Keratinocyte (primary cell): Measurements from ENCODE around the gene RNF175. TPM values are rescaled to one million over a fixed set of nuclear protein-coding genes. Genes with fewer than 3 reads are reported as not detected.

Experiments used
- DNase-seq: peaks from one replicate; pipeline ENCODE4 v3.0.0-alpha.2; 2011; ENCODE audit warnings: low read depth, missing footprints, low spot score
- FAIRE-seq: peaks from 2 replicates; lab custom pipeline; 2011; peaks lifted over from hg19 to GRCh38; lab: Jason Lieb, UNC
- H2AFZ ChIP-seq: 2 replicates; pipeline ENCODE4 v1.6.0; 2012; ENCODE audit warnings: low read length, control low read depth, inconsistent platforms; ENCODE audit not compliant: control insufficient read depth
- H3K27ac ChIP-seq: 2 replicates; pipeline ENCODE4 v1.5.1; 2011; ENCODE audit warnings: low read length; ENCODE audit not compliant: control insufficient read depth, insufficient read depth
- H3K27me3 ChIP-seq: 3 replicates; pipeline ENCODE4 v1.6.0; 2011; ENCODE audit warnings: low read length; ENCODE audit not compliant: control insufficient read depth, insufficient read depth; ENCODE audit errors: extremely low read depth
- H3K36me3 ChIP-seq, 2 experiments: 2 replicates in 1 of 2; 3 replicates in 1 of 2; pipeline ENCODE4 v1.5.1; 2011; ENCODE audit warnings: low read length in 2 of 2, mild to moderate bottlenecking in 1 of 2; ENCODE audit not compliant: control insufficient read depth in 2 of 2, insufficient read depth in 2 of 2; ENCODE audit errors: extremely low read depth in 1 of 2
- H3K4me1 ChIP-seq: 3 replicates; pipeline ENCODE4 v1.5.1; 2011; ENCODE audit warnings: low read length; ENCODE audit not compliant: control insufficient read depth, insufficient read depth; ENCODE audit errors: extremely low read depth
- H3K4me2 ChIP-seq: 3 replicates; pipeline ENCODE4 v1.6.0; 2011; ENCODE audit warnings: low read depth, low read length; ENCODE audit not compliant: control insufficient read depth, insufficient read depth; ENCODE audit errors: extremely low read depth
- H3K4me3 ChIP-seq, 3 experiments: fragments of 200-600 bp in 1 of 3; sonication (generic) in 1 of 3; 2 replicates in 2 of 3; 3 replicates in 1 of 3; pipeline ENCODE4 v1.5.1; 2011 to 2016; ENCODE audit warnings: low read length in 3 of 3, mild to moderate bottlenecking in 3 of 3, control low read depth in 2 of 3, inconsistent platforms in 1 of 3, low read depth in 1 of 3, mixed read lengths in 1 of 3, mixed run types in 1 of 3, moderate library complexity in 1 of 3; ENCODE audit not compliant: control insufficient read depth in 2 of 3, insufficient read depth in 2 of 3; ENCODE audit errors: extremely low read depth in 1 of 3
- H3K79me2 ChIP-seq: 2 replicates; pipeline ENCODE4 v1.6.0; 2012; ENCODE audit warnings: low read length; ENCODE audit not compliant: control insufficient read depth, insufficient read depth
- H3K9ac ChIP-seq: 3 replicates; pipeline ENCODE4 v1.6.0; 2011; ENCODE audit warnings: low read length; ENCODE audit not compliant: control insufficient read depth, insufficient read depth; ENCODE audit errors: extremely low read depth
- H3K9me1 ChIP-seq: 3 replicates; pipeline ENCODE4 v1.6.0; 2011; ENCODE audit warnings: low read length; ENCODE audit not compliant: control insufficient read depth, insufficient read depth; ENCODE audit errors: extremely low read depth
- H3K9me3 ChIP-seq: 2 replicates; pipeline ENCODE4 v1.5.1; 2012; ENCODE audit warnings: low read depth, low read length; ENCODE audit not compliant: control insufficient read depth
- H4K20me1 ChIP-seq: 3 replicates; pipeline ENCODE4 v1.6.0; 2011; ENCODE audit warnings: low read length; ENCODE audit not compliant: control insufficient read depth, insufficient read depth; ENCODE audit errors: extremely low read depth
- CTCF ChIP-seq, 3 experiments: IDR thresholded peaks in 1 of 3; conservative IDR thresholded peaks in 1 of 3; optimal IDR thresholded peaks in 1 of 3; 2 replicates in 2 of 3; 3 replicates in 1 of 3; pipeline versions ENCODE3 to v1.5.1; 2011; ENCODE audit warnings: low read length in 3 of 3, mild to moderate bottlenecking in 3 of 3, moderate library complexity in 2 of 3, control low read depth in 1 of 3, inconsistent platforms in 1 of 3; ENCODE audit not compliant: insufficient read depth in 2 of 3; ENCODE audit errors: extremely low read depth in 1 of 3
- EZH2 ChIP-seq: IDR thresholded peaks from one replicate; pipeline ENCODE4 v1.6.1; 2012; ENCODE audit warnings: inconsistent platforms, mild to moderate bottlenecking, low read length, moderate library complexity
- dilution Hi-C: fragments of 300-500 bp; cut with MboI; formaldehyde crosslinking; loops from one replicate; pipeline ENCODE4 v1.7.0; 2020; ENCODE audit warnings: low sequenced_read_pairs; ENCODE audit not compliant: extremely low pct_ligation_motif_present
- polyA plus RNA-seq, 5 experiments: library from polyadenylated mRNA; depleted of rRNA in 3 of 5; stranded (reverse) in 3 of 5; stranded (forward) in 1 of 5; unstranded in 1 of 5; fragments of >200 nt; gene quantifications; 1 replicate in 1 of 5; 2 replicates in 3 of 5; 3 replicates in 1 of 5; pipeline versions ENCODE4 v1.2.1 to v1.2.3, GENCODE V29; 2011 to 2012; ENCODE audit warnings: missing spikeins in 2 of 5, low read depth in 1 of 5, low replicate concordance in 1 of 5

RNF175 gene
- polyA plus RNA-seq, 1 donor (not counting 4 experiments of a cell fraction or from before 2014, with no cell fraction given), result not detected

- no peak for FAIRE-seq
- H3K79me2 ChIP-seq, result no peaks in the 10 kb centered on the region
- H3K4me1 ChIP-seq, result no peaks in the 10 kb centered on the region
- H3K4me3 ChIP-seq, result no peak overlapping the region
- H2AFZ ChIP-seq, result no peak overlapping the region
- H3K4me2 ChIP-seq, result no peak overlapping the region
- dilution Hi-C loops, result no loop called here
- H3K9me1 ChIP-seq, result no peaks in the 10 kb centered on the region
- H3K27me3 ChIP-seq, result no peaks in the 10 kb centered on the region
- no peaks in the 10 kb centered on the region for H4K20me1 ChIP-seq
- H3K9ac ChIP-seq, result no peak overlapping the region
- no peaks in the 10 kb centered on the region for H3K9me3 ChIP-seq
- no peak for DNase-seq
- H3K36me3 ChIP-seq, result no peaks in the 10 kb centered on the region
- no peak overlapping the region for H3K27ac ChIP-seq
- no peak for TF ChIP-seq CTCF (optimal IDR thresholded peaks at IDR 0.05 in 1 of 3, IDR thresholded peaks at IDR 0.05 in 1 of 3, conservative IDR thresholded peaks at IDR 0.05 in 1 of 3; ENCODE audit: extremely low read depth in 1 of 3, insufficient read depth in 2 of 3, low read length in 3 of 3)
- TF ChIP-seq EZH2, result no peak
Measured at GRCh38 chr4:153808175-153808574, 48.4 kb upstream of the RNF175 start.

GRCh38 chr4:153806073-153806472, 46.2 kb upstream of the RNF175 start:
- H3K4me1 ChIP-seq, result no peaks in the 10 kb centered on the region
- H3K9me1 ChIP-seq, result no peaks in the 10 kb centered on the region
- no peaks in the 10 kb centered on the region for H3K36me3 ChIP-seq
- dilution Hi-C loops, result no loop called here
- no peaks in the 10 kb centered on the region for H3K27me3 ChIP-seq
- FAIRE-seq (no peak), DNase-seq (no peak)
- H3K4me3 ChIP-seq, result no peak overlapping the region
- no peaks in the 10 kb centered on the region for H3K79me2 ChIP-seq
- H3K9me3 ChIP-seq, result no peaks in the 10 kb centered on the region
- no peak overlapping the region for H2AFZ ChIP-seq
- H3K27ac ChIP-seq, result no peak overlapping the region
- H3K4me2 ChIP-seq, result no peak overlapping the region
- H4K20me1 ChIP-seq, result no peaks in the 10 kb centered on the region
- H3K9ac ChIP-seq, result no peak overlapping the region
- TF ChIP-seq EZH2 (no peak), CTCF (optimal IDR thresholded peaks at IDR 0.05 in 1 of 3, IDR thresholded peaks at IDR 0.05 in 1 of 3, conservative IDR thresholded peaks at IDR 0.05 in 1 of 3; ENCODE audit: extremely low read depth in 1 of 3, insufficient read depth in 2 of 3, low read length in 3 of 3) (no peak)
